Pulmonary artery endothelial cell (primary cell): ENCODE data around the gene HELB. TPM values are rescaled to one million over a fixed set of nuclear protein-coding genes. Genes with fewer than 3 reads are reported as not detected.

ENCODE experiments used
- DNase-seq: peaks from one replicate; pipeline ENCODE4 v3.0.0-alpha.2; 2011; ENCODE audit warnings: low read depth, low spot score
- total RNA-seq: library from RNA; depleted of rRNA; stranded (reverse); fragments of >200 nt; gene quantifications from 2 replicates; pipeline ENCODE4 v1.2.3, GENCODE V29; 2014

The HELB gene
- 0.79 and 3.8 TPM in 2 replicates for total RNA-seq

DNA sequence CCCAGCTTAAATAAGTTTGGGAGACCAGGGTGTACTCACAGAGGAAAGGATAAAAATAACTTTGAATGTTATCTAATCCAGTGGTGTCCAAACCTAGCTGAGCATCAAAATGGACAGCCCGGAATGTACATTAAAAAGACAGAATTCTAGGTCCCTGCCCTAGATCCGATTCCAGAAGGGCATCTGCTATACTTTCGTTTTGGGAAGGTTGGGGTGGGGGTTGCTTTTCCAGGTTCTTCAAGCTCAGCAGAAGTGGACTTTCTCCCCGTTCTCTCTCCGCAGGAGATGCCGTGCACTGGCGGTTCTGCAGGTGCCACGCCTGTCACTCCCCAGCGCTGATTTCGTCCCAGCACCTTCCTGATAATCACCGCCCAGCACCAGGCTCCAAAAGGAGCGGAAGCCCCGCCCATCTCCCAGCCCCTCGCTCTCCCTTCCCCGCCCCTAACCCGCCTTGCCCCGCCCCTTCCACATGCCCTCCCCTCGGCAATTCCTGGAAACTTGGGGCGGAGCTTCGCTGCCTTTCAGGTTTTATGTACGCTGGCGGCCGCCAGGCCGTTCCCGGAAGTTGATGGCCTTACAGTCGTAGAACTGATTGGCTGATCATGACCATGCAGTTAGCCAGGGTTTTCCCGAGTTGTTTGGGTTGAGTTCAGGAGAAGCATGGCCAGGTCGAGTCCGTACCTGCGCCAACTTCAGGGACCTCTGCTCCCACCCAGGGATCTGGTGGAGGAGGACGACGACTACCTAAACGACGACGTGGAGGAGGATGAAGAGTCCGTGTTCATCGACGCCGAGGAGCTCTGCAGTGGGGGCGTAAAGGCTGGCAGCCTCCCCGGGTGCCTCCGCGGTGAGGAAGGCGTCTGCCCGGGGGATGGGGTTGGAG lies at the start of gene HELB:
HELB (plus strand) TSS at position 550 of the 883 bp plus-strand sequence; CDS start at position 661, 111 bp downstream.
- peak; percentile 86 for DNase-seq

DNA sequence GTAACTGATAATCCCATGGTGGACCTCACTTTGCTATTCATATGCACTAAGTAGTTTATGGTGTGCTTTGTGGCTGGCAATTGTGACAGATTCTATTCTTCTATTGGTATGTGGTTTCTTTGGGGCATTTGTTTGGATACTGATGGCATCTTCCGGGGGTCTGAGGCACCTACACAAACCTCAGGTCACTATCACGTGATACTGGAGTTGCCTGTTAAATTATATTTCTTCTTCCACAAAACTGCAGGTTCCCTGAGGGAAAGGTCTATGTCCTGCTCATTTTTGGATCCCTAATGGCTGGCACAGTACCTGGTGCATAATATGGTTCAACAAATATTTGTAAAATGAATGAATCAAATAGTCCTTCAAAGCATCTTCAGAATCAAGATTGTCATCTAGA lies 49.5 kb upstream of the HELB start:
- DNase-seq = no peak

DNA sequence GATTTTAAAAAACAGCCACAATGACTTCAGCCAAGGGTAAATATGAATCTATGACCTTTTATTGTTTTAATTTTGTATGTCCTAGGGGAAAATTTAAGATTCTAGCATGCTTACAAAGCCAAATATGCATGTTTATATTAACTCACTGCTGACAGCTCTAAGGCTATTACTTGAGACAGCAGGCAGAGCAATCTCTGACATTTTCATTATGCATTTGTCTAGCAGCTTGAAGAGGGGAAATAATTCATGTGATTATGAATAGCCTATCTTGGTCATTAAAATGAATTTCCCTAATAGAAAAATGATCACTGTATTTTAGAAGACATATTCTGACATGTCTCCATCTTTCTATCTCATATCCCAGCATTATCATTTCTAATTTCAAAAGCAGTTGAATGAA lies 46.6 kb upstream of the HELB start:
- DNase-seq = no peak

DNA sequence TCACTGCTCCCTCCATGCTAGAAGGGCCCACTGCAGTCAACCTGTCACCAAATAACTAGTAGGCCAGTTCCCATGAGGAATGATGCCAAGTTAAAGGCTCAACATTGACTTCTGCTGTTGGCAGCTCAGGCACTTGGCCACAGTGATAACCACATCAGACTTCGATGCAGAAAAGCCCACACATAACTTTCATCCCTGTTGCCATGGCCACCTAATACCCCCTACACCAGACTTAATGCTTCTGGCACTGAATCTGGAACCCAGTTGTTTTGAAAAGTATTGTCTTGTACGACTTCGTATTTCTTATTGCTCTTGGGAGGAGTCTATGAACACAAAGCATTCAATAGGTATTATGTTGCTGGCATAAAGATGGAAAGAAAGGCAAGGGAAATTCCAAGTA lies 44.3 kb upstream of the HELB start:
- no peak for DNase-seq

DNA sequence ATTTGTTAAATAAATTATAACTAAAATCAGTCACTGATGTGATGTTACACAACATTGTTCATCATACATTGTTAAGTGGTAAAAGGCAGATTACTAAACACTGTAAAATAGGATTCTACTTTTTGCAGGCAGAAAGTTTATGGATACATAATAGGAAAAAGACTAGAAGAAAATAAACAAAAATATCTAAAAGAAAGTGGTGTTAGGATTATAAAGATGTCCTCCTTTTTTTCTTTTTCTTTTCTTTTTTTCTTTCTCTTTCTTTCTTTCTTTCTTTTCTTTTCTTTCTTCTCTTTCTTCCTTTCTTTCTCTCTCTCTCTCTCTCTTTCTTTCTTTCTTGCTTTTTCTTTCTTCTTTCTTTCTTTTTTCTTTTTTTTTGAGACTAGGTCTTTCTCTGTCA lies 39.6 kb upstream of the HELB start:
- DNase-seq = no peak

DNA sequence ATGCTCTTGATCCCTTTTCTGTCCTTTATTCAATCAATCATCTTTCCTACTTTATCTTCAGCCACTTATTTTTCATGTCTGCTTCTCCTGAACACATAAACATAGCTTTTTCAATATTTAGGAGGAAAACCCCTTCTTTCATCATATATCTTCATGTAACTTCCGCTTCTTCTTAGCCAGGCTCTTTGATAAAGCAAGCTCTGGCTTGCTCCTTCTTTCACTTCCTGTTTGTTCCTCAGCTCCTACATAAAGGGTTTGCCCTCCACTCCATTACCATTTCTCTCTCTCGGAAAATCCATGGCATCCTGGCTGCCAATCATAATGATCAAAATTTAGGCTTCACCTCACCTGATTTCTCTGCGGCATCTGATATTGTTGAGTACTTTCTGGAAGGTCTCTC lies 33.7 kb upstream of the HELB start:
- DNase-seq = no peak

DNA sequence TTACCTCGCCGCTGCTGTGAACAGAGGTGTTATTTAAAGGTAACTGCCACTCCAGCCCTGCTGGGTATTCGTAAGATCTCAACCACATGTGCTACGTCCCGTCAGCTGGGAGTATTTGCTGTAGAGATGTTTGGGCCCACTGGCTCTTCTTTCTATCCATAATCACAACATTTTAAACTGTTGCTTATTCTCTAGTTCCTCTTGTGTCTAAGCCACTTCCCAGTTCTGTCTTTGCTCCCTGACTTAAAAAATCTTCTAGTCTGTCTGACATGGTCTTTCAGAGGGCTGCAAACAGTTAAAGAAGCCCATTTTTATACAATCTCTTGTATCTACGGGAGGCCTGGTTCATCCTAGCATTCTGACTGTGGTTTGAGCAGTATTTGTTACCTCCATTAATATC lies 33.2 kb upstream of the HELB start:
- no peak for DNase-seq

DNA sequence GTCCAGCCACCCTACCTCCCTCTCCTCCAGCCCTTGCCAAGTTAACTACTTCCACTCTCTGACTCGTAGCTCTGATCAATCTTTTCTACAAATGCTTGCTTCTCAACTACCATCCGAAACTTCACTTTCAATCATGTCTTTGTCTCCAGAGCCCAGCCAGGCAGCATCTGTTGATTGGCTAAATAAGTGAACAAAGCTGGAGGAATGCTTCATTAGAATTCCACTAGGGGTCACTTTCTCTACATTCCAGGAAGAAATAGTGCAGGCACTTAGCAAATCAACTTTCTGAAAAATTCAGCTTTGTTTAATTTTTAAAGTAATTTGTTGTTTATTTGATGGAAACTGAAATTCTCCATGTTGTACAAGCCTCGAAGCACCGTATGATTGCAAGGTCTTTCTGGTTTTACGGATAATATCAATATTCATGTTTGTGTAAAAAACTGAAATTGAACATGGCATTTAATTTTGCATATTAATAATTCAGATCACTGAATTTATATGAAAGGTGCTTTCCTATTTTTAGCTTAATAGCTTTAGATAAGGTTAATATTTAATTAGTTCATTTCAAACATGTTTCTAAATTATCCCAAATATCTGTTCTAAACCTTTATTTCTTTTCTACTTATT lies 32.4 kb upstream of the HELB start:
- no peak for DNase-seq

DNA sequence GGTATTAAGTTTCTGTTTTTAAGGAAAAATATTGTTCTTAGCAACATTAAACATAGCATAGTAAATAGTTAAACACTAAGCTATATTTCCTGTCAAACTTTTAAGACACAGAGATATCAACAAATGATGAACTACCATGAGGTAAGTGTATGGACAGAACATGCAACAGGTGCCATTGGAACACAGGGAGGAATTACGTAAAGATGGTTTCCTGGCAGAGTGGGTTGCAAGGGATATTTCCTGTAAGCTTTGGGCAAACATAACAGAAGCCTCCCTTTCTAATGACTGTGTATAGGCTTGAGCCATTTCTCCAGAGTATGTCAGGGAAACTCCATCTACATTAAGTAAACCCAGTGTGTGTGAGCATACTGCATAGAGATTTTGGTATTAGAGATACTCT lies 31.7 kb upstream of the HELB start:
- no peak for DNase-seq

DNA sequence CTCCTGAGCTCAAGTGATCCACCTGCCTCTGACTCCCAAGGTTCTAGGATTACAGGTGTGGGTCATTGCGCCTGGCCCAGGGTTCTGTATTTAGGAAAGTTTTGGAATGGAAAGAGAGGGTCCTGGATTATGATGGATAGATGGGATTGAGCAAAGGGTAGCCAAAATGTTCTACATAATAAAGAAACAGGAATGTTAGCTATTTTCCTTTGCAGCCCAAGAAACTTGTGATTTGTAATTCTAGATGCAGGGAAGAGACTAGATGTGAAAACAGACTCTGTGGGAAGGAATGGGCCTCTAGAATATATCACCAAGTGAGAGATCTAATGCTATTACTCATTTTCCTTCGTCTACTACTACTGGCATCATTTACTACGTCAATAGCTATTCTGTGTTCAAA lies 29.6 kb upstream of the HELB start:
- no peak for DNase-seq

DNA sequence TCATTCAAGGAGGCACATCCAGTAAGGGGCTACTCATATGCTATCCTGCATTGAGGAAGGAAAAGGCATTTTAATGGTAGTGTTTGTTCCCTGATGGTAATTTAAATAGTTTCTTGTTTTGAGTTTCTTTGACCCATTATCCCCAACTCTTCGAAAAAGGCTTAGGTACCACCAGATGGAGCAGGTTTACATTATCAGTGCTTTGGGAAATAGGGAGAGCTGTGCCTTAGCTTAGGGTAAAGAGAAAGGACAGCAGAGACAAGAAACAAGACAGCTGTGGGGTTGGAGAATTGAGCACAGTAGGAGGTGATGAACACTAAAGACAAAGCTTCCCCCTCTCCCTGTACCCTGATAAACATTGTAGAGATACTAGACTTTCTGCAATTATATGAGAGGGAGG lies 29.1 kb upstream of the HELB start:
- DNase-seq = no peak

DNA sequence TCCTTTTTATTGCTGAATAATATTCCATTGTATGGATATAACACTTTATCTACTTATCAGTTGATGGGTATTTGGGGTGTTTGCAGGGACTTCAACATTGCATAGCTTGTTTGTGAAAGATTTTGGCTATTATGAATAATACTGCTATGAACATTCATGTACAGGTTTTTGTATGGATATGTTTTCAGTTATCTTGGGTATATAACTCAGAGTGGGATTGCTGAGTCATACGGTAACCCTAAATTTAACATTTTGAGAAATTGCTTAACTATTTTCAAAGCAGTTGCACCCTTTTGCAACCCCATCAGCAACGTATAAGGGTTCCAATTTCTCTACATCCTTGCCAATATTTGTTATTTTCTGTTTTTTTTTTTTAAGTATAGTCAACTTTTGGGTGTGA lies 27.3 kb upstream of the HELB start:
- DNase-seq = no peak

DNA sequence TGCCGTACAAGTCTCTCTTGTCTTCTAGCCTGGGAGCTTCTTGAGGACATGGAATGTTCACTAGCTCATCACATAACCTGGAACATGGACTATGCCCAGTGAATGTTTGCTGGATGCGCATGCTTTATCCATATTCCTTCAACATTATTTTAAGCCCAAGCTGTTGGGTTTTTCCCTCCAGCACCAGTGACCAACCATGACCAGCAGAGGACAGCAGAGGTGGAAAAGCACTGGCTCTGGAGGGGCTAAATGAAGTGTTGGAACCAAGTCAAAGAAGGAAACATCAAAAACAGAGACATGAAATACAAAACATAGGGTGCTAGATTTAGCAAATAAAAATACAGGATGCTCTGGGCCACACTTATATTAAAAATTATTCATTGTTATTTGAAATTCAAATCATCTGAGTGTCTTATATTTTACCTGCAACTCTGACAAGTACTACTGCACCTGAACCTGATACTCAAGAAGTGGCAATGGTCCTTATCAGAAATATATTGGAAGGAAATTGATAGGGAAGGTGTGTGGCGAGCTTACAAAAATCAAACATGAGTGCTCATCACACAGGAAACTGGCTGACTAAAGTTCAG lies 23.1 kb upstream of the HELB start:
- DNase-seq = no peak

DNA sequence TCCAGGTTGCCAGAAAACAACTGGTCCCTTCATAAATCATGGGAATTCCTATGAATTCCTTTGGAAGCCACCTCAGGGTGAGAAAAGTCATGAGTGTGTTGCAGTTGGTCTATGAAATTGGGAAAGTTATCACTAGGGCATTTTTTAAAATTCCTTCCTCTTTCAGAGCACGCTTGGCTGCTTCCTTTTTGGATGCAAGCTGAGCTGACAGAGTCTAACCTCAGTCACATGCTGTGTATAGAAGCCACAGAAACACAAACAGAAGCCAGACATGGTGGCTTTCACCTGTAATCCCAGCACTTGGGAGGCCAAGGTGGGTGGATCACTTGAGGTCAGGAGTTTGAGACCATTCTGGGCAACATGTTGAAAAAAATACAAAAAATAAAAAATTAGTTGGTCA lies 21.7 kb upstream of the HELB start:
- no peak for DNase-seq

DNA sequence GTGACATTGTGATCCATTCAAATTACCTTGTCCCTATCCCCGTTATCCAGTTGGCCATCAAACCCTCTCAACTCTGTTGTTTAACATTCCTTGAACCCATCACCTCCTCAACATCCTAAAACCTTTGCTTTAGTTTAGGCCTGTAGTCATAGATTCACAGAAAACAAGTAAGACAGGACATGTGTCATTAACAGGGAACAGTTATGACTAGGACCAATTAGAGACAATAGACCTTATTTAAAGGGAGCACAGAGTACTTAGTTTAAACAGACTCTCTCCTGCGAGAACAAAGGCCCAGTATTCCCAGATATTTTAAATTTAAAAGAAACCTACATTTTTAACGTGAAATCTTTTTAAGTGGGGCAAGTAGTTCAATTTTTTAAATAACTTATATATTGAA lies 20.0 kb upstream of the HELB start:
- no peak for DNase-seq

DNA sequence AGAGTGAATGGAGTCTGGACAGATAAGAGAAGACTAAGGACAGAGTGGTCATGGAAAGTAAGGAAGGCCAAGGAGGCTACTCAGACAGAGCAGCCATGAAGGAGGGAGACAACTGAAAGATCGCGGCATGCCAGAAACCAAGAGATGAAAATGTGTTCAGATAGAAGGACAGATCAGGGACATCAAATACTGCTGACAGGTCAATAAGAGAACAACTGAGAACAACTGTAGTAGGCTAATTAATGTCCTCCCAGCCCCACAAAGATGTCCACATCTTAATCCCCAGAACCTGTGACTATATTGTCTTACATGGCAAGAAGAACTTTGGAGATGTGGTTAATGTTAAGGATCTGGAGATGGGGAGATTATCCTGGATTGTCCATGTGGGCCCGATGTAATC lies 15.0 kb upstream of the HELB start:
- no peak for DNase-seq

DNA sequence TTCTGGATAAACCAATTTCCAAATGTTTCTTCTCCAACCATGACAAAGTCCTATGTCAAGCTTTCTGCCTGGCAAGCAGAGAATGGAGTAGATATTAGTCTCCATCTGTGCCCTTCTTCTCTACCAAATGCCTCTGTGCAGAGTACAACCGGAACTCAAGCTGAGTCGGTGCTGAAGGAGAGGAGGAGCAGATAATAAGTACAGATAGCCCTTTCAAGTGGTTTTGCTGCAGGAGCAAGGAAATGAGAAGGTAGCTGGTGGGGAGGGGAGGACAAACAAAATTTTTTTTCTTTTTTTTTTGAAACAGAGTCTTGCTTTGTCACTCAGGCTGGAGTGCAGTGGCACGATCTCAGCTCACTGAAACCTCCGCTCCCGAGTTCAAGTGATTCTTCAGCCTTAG lies 14.2 kb upstream of the HELB start:
- DNase-seq = no peak

DNA sequence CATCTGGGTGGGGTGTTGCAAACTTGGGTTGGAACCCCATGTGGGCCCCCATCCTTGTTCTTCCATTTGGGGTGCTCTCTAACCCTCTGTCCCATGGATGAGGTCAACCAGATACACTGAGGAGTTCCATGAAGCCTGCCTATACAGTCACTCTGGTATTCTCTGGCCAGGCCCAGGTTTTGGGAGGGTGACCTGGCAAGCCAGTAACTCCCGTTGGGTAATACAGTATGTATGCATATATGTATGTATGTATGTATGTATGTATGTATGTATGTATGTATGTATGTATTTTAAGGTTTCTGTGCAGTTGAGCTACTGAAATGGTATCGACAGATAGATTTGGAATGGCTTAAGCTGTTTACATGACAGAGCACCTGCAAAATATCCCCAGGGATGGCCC lies 12.8 kb upstream of the HELB start:
- no peak for DNase-seq

DNA sequence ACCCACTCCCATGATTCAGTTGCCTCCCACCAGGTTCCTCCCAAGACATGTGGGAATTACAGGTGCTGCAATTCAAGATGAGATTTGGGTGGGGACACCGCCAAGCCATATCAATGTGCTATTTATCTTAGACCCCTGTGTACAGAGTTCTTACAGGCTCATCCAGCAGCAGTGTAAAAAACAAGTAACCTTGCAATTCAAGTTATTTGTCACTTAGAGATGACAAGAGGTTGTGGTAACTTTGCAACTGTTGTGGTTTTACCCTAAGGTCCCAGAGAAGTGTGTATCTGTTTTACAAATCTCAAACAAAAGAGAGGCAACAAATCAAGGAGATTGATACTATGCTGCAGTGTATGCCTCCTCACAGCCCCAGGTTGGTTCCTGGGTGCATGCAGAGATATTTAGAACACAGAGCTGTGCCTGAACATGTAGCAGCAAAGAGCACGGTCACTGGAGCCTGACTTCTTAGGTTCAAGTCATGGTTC lies 11.5 kb upstream of the HELB start:
- no peak for DNase-seq

DNA sequence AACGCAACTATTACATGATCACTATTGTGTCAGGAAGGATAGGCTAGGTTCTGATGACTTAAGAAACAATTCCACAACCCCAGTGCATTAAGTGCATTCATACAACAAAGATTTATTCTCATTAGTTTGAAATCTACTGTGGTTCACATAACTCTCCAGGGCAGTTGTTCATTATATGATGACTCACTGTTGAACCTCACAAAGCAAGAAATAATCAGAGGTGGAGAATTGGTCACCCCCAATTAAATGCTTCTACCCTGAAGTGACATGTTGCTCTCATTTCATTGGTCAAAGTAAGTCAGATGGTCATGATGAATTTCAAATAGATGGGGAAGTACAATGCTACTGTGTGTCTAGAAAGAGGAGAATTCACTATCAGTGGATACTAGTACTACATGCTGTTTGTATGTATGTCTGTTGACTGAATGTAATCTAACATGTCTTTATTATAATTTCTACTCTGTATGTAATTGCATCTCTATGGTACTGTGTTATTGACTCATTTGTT lies 6.1 kb upstream of the HELB start:
- no peak for DNase-seq

DNA sequence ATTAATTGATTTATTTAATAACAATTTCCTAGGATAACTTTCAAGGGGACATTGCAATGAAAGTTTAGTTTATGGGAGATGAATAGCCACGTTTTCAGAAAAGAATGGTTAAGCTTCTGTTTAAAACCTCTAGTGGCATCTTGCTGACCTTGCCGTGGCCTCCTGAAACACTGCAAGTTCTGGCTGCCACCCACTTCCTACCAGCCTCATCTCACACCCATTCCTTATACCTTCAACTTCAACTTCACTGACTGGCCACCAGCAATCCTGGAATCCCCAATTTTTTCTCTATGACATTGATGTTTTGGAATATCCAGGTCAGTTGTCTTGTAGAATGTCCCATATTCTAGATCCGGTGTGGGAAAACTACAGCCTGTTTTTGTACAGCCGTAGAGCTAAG lies 5.2 kb upstream of the HELB start:
- DNase-seq = no peak

DNA sequence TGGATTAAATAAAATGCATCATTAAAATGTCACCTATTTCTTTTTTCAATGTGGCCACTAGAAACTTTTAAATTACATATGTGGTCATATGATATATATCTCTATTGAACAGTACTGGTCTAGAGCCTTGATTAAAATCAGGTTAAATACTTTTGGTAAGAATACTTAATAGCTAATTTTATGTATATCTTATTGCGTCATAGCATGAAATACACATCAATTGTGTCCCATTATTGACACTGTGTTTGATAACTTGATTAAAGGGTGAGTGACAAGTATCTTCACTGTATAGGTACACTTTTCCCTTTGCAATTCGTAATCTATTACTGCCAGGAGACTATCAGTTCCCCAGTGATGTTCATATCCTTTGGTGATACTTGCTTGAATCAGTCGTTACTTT lies 4.4 kb upstream of the HELB start:
- no peak for DNase-seq

DNA sequence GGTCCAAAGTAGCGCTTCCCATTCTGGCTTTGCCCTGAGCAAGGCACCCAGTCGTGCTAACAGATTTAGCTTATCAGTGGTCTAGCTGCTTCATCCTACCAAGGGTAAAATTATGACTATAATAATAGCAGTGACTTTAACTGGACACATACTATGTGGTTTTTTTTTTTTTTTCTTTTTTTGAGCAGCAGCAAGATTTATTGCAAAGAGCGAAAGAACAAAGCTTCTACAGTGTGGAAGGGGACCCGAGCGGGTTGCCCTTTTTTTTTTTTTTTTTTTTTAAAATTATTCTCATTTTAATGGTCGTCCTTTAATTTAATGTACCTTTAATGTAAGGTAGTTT lies 505 bp downstream of the HELB start:
- DNase-seq = no peak
